Erythroblast (primary cell): ENCODE data around the gene HDHD5.

ENCODE experiments used
- GATA1 ChIP-seq: IDR thresholded peaks from 2 replicates; pipeline ENCODE4 v1.6.1; 2011; ENCODE audit warnings: low read depth, mild to moderate bottlenecking, control low read depth, low read length, moderate library complexity
- POLR2A ChIP-seq: IDR thresholded peaks from 2 replicates; pipeline ENCODE4 v1.6.1; 2011; ENCODE audit warnings: mild to moderate bottlenecking, low read length

DNA sequence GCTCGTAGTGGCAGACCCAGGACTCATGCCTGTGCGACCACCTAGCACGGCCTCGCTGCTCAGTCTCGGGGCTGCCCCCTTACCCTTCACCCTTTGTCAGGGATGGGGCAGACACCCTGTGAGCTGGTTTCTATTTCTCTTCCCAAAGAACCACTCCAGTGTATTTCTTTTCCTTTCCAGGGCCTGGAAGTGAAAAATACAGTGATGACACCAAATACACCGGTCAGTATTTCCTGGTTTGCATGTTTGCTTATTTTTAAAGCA, 51.6 kb downstream of the HDHD5 start:
- TF ChIP-seq GATA1 (no peak), POLR2A (no peak)
